Inferior parietal cortex (tissue), 1 donor: ENCODE data around the gene MPLKIP.
"Not testable (repeated sequence)": the region's sequence is repeated elsewhere in the genome, so short reads cannot be mapped to it uniquely, and the experiment has no call there.

Experiments
- DNase-seq: peaks from one replicate; pipeline ENCODE4 v3.0.0-alpha.2; 2016; ENCODE audit errors: extremely low spot score

MPLKIP gene

GRCh38 chr7:40133561-40134427 lies 628 bp downstream of the MPLKIP start:
- DNase-seq, result no peak

- no peak for DNase-seq
These were observed 11.5 kb downstream of the MPLKIP start for GRCh38 chr7:40122940-40123254.

DNA sequence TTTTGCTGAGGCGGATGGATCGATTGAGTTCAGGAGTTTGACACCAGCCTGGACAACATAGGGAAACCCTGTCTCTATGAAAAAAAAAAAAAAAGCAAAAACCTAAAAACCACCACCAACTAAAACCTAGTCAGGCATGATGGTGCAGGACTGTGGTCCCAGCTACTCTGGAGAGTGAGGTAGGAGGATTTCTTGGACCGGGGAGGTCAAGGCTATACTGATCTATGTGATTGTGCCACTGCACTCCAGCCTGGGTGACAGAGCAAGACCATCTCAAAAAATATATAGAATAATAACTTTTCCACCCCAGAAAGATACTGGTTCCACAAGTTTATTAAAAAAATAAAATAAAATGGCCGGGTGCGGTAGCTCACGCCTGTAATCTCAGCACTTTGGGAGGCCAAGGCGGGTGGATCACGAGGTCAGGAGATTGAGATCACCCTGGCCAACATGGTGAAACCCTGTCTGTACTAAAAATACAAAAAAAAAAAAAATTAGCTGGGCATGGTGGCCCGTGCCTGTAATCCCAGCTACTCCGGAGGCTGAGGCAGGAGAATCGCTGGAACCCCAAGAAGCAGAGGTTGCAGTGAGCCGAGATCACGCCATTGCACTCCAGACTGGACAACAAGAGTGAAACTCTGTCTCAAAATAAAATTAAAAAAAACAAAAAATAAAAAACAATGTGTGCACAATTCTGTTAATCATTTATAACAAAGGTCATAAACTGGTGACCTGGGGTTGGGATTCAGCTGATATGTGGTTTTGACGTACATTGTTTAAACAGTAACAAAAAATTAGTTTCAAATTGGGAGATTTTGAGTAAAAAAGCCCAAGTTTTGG lies 12.1 kb downstream of the MPLKIP start:
- DNase-seq, result not testable (repeated sequence)

- no peak for DNase-seq
These were observed 14.4 kb downstream of the MPLKIP start for GRCh38 chr7:40120020-40120419.

- DNase-seq, result not testable (repeated sequence)
These were observed 16.2 kb downstream of the MPLKIP start for GRCh38 chr7:40118201-40118600.

- not testable (repeated sequence) for DNase-seq
These were observed 17.2 kb downstream of the MPLKIP start for GRCh38 chr7:40117199-40117598.

DNA sequence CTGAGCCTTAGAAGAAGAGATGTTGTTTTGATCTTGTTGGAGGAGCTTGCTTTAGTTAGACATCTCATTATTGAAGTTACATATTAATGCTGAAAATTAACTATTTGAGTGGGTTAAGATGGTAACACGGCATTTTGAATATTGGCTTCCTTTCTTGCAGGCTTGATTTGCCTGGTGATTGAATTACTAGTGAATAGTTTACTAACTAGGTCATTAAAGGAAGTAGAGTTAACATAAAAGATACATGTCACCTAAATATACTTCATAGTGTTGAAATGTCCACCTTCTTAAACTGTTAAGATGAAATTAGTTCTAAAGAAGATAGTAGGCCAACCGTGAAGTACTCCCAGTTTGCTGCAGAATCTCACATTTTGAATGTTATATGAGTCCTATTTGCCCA lies 18.5 kb downstream of the MPLKIP start:
- no peak for DNase-seq

DNA sequence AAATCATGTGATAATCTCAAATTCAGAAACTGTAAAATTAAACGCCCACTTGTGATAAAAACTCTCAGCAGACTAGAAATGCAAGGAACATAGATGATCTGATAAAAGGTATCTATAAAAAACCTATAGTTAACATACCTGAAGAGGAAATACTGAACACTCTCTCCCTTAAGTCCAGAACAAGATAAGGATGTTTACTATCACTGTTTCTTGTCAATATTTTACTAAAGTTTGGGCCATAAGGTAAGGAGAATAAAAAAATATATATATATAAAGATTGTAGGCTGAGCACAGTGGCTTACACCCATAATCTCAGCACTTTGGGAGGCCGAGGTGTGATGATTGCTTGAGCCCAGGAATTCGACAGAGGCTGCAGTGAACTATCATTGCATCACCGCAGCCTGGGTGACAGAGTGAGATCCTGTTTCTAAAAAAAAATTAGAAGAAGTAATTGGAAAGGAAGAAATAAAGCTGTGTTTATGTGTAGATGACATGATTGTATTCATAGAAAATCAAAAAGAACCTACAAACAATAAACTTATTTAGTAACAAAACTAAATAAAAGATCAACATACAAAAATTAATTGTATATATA lies 28.4 kb downstream of the MPLKIP start:
- no peak for DNase-seq

DNA sequence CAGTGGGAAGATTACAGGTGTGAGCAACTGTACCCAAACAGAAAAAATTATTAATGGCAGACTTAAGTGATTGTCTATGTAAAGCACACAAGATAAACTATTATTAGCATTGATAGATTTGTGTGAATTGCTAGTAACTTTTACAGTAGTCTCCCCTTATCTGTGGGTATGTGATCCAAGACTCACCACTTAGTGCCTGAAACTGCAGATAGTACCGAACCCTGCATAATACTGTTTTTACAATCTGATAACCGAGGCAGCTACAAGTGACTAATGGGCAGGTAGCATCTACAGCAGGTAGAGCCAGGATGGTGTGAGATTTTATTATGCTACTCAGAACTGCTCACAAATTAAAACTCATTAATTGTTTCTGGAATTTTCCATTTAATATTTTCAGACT lies 31.5 kb downstream of the MPLKIP start:
- no peak for DNase-seq

GRCh38 chr7:40101201-40101600 lies 33.2 kb downstream of the MPLKIP start:
- DNase-seq, result no peak

DNA sequence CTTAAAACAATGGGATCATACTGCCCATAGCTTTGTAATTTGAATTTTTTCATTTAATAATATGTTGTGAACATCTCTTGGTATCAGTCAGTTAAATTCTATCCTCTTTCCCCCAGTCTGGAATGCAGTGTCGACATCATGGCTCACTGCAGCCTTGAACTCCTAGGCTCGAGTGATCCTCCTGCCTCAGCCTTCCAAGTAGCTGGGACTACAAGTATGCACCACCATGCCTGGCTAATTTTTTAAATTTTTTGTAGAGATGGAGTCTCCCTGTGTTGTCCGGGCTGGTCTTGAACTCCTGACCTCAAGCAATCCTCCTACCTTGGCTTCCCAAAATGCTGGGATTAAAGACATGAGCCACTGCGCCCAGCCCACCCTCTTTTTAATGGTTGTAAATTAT lies 34.6 kb downstream of the MPLKIP start:
- DNase-seq, result no peak

- DNase-seq, result no peak
These were observed 35.6 kb downstream of the MPLKIP start for GRCh38 chr7:40098810-40099209.

DNA sequence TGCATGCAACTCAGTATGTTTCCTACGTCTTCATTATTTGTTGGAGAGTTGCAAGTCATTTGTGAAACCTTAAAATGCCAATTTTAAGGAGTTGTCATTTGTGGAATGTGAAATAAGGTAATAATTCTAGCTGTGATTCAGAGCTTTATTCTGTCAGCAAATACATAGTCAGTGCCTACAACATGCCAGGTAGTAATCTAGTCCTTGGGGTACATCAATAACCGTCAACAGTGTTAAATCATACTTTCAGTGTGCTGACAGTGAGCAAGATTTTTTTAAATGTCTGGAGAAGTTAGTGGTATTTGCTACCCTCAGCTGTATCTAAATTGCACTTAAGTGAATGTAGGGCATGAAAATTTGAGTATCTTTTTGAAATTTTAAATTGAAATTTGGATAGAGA lies 36.7 kb downstream of the MPLKIP start:
- no peak for DNase-seq

GRCh38 chr7:40095695-40096327 lies 38.6 kb downstream of the MPLKIP start:
- no peak for DNase-seq

- no peak for DNase-seq
These were observed 39.2 kb downstream of the MPLKIP start for GRCh38 chr7:40095230-40095629.

- DNase-seq, result no peak
These were observed 40.6 kb downstream of the MPLKIP start for GRCh38 chr7:40093631-40094350.

DNA sequence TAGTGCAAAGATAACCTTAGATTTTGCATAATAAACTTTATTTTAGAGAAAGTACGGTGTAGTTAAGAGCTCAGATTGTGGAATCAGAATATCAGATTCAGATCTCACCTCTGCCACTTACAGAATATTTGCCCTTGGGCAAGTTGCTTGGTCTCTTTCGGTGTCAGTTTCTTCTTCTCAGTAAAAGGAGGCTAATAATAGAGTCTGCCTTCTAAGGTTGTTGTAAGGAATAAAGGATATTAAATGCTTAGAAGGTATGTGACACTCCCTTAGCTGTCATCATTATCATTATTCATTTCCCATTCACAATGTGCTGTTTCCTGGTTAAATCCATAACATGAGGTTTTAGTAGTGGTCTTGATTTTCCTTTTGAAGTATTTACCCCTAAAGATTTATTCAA lies 42.2 kb downstream of the MPLKIP start:
- DNase-seq, result no peak

- DNase-seq, result no peak
These were observed 56.6 kb downstream of the MPLKIP start for GRCh38 chr7:40077849-40078248.
